K562 (cell line): ENCODE data around the gene LMNB1. TPM values are rescaled to one million over a fixed set of nuclear protein-coding genes. Genes with fewer than 3 reads are reported as not detected.
A peak's percentile ranks its signal among the peaks of the same experiment; 100 is the strongest.

Source experiments
- ARHGAP35 ChIP-seq: fragments of 450-650 bp; IDR thresholded peaks from 2 replicates; pipeline ENCODE4 v1.6.1; 2018; ENCODE audit not compliant: partially characterized antibody
- ATF7 ChIP-seq: fragments of 450-650 bp; IDR thresholded peaks from 2 replicates; pipeline ENCODE4 v1.7.1; 2014; ENCODE audit warnings: mild to moderate bottlenecking, moderate library complexity
- CC2D1A ChIP-seq: fragments of 450-650 bp; IDR thresholded peaks from 2 replicates; pipeline ENCODE4 v1.6.1; 2017; ENCODE audit warnings: mild to moderate bottlenecking
- CEBPG ChIP-seq, 3 experiments: fragments of 200-800 bp in 1 of 3; sonication (Bioruptor generic) in 1 of 3; sonication (generic) in 1 of 3; formaldehyde crosslinking in 1 of 3; IDR thresholded peaks in 2 of 3; conservative IDR thresholded peaks in 1 of 3; 2 replicates each; pipeline versions ENCODE4 v1.6.1 to v1.8.0; 2016 to 2022; ENCODE audit warnings: missing compliant biosample characterization in 2 of 3, missing genetic modification characterization in 2 of 3, mild to moderate bottlenecking in 1 of 3, missing genetic modification reagents in 1 of 3
- E2F8 ChIP-seq: fragments of 450-650 bp; IDR thresholded peaks from 2 replicates; pipeline ENCODE4 v1.7.1; 2018; ENCODE audit warnings: mild to moderate bottlenecking, low read depth; ENCODE audit not compliant: partially characterized antibody
- ESRRB ChIP-seq: fragments of 250-450 bp; sonication (Bioruptor Pico); IDR thresholded peaks from 2 replicates; pipeline ENCODE4 v1.5.0; 2020; ENCODE audit warnings: mild to moderate bottlenecking, moderate library complexity, borderline replicate concordance
- HDAC1 ChIP-seq, 2 experiments: fragments of 450-650 bp; IDR thresholded peaks; 2 replicates each; pipeline ENCODE4 v1.6.1; 2016 to 2017; ENCODE audit warnings: inconsistent platforms in 1 of 2, mild to moderate bottlenecking in 1 of 2, moderate library complexity in 1 of 2
- HDAC2 ChIP-seq: fragments of 450-650 bp; IDR thresholded peaks from 2 replicates; pipeline ENCODE4 v1.6.1; 2016; ENCODE audit warnings: mild to moderate bottlenecking
- NCOA2 ChIP-seq, 2 experiments: fragments of 450-650 bp; IDR thresholded peaks; 2 replicates each; pipeline ENCODE4 v1.6.1; 2018; ENCODE audit warnings: mild to moderate bottlenecking in 2 of 2, moderate library complexity in 1 of 2; ENCODE audit not compliant: partially characterized antibody in 2 of 2
- RREB1 ChIP-seq: fragments of 250-450 bp; sonication (Bioruptor Pico); IDR thresholded peaks from 2 replicates; pipeline ENCODE4 v1.4.0; 2020
- SAFB2 ChIP-seq: fragments of 200-400 bp; formaldehyde crosslinking; IDR thresholded peaks from 2 replicates; pipeline ENCODE4 v1.6.1; 2018; ENCODE audit warnings: borderline replicate concordance, low read length, low read depth, moderate library complexity; ENCODE audit not compliant: severe bottlenecking
- TAF9B ChIP-seq: fragments of 450-650 bp; IDR thresholded peaks from 2 replicates; pipeline ENCODE4 v1.6.1; 2018; ENCODE audit warnings: mild to moderate bottlenecking; ENCODE audit not compliant: partially characterized antibody
- ZNF436 ChIP-seq: fragments of 250-450, 450-650 bp; sonication (Bioruptor Pico); formaldehyde crosslinking; IDR thresholded peaks from 2 replicates; pipeline ENCODE4 v1.7.0; 2020; ENCODE audit warnings: mild to moderate bottlenecking
- ZNF512 ChIP-seq: IDR thresholded peaks from 2 replicates; pipeline ENCODE4 v1.6.1; 2016; ENCODE audit warnings: missing genetic modification characterization, missing compliant biosample characterization
- ZNF584 ChIP-seq: fragments of 200-800 bp; sonication (Bioruptor generic); IDR thresholded peaks from 2 replicates; pipeline ENCODE4 v1.6.1; 2016; ENCODE audit warnings: low read depth, mild to moderate bottlenecking, missing genetic modification characterization, missing compliant biosample characterization
- ZNF707 ChIP-seq: fragments of 250-450 bp; sonication (Bioruptor Pico); conservative IDR thresholded peaks from 2 replicates; pipeline ENCODE4 v1.8.0; 2022; ENCODE audit warnings: inconsistent platforms, mild to moderate bottlenecking, moderate library complexity
- polyA plus RNA-seq, 8 experiments: library from polyadenylated mRNA; depleted of rRNA in 4 of 8; stranded (reverse) in 5 of 8; unstranded in 3 of 8; fragments of >200 nt; fragmentation: Nextera tagmentation in 2 of 8; fragmentation: Illumina TruSeq in 1 of 8; extraction: Ambion mirVana in 2 of 8; extraction: Trizol in 1 of 8; gene quantifications; 2 replicates each; pipeline versions ENCODE4 v1.2.1 to v1.2.3, GENCODE V29; 2011 to 2014; ENCODE audit warnings: inconsistent platforms in 1 of 8, missing spikeins in 1 of 8
- total RNA-seq, 7 experiments: library from RNA; depleted of rRNA in 6 of 7; stranded (reverse); fragments of >200 nt in 6 of 7; fragmentation: Illumina TruSeq in 2 of 7; extraction: Trizol in 2 of 7; gene quantifications; 2 replicates each; pipeline versions ENCODE4 v1.2.1 to v1.2.3, GENCODE V29; 2011 to 2021; ENCODE audit warnings: low replicate concordance in 1 of 7

The LMNB1 gene
- total and polyA plus RNA-seq, 9 of the 15 experiments (the other 6 are each of a cell fraction or from before 2014, with no cell fraction given), result 2.8 to 190 (median 131) TPM

- TF ChIP-seq RREB1 (CRISPR knock-in tag) (no peak), ARHGAP35 (no peak), NCOA2 (IDR thresholded peaks at IDR 0.05; ENCODE audit: partially characterized antibody in 2 of 2) (no peak), ATF7 (0 out of 2 replicates have a peak, but pooled peaks have one; percentile 9), HDAC1 (IDR thresholded peaks at IDR 0.05) (peak in 1 of 2 experiments; percentile 28; a peak in 1 of 4 replicates), E2F8 (no peak), ZNF512 (tag) (no peak), CEBPG (CRISPR knock-in tag; IDR thresholded peaks at IDR 0.05) (no peak), CEBPG (tag; conservative IDR thresholded peaks at IDR 0.05 in 1 of 2, IDR thresholded peaks at IDR 0.05 in 1 of 2) (no peak), HDAC2 (0 out of 2 replicates have a peak, but pooled peaks have one; percentile 31), TAF9B (peak; percentile 5), ZNF707 (no peak), ZNF436 (CRISPR knock-in tag) (no peak), ZNF584 (no peak), ESRRB (0 out of 2 replicates have a peak, but pooled peaks have one; percentile 21), SAFB2 (no peak), CC2D1A (0 out of 2 replicates have a peak, but pooled peaks have one; percentile 10)
Observed at GRCh38 chr5:126778675-126779403, 1.9 kb downstream of the LMNB1 start (continued).
